ENCODE data around the gene GXYLT1.
"Not testable (repeated sequence)": the region's sequence is repeated elsewhere in the genome, so short reads cannot be mapped to it uniquely, and the experiment has no call there.

Gene GXYLT1

GRCh38 chr12:42144408-42145196, at the start of gene GXYLT1:
Gene GXYLT1, minus strand, starts transcription at chr12:42144874. Its CDS starts 228 bp downstream, at chr12:42144646.
- peak; percentile 71 for DNase-seq (ENCODE audit: low read depth)

GRCh38 chr12:42192686-42193085, 48.0 kb upstream of the GXYLT1 start:
- DNase-seq (ENCODE audit: low read depth): no peak

GRCh38 chr12:42192258-42192657, 47.6 kb upstream of the GXYLT1 start:
- no peak for DNase-seq (ENCODE audit: low read depth)

- DNase-seq (ENCODE audit: low read depth): no peak
These were observed 45.7 kb upstream of the GXYLT1 start for GRCh38 chr12:42190376-42190775.

- DNase-seq (ENCODE audit: low read depth): not testable (repeated sequence)
These were observed 43.6 kb upstream of the GXYLT1 start for GRCh38 chr12:42188275-42188674.

- no peak for DNase-seq (ENCODE audit: low read depth)
These were observed 43.1 kb upstream of the GXYLT1 start for GRCh38 chr12:42187799-42188198.

- DNase-seq (ENCODE audit: low read depth): no peak
These were observed 42.1 kb upstream of the GXYLT1 start for GRCh38 chr12:42186793-42187192.

GRCh38 chr12:42182394-42182793, 37.7 kb upstream of the GXYLT1 start:
- DNase-seq (ENCODE audit: low read depth): no peak

GRCh38 chr12:42180990-42181596, 36.4 kb upstream of the GXYLT1 start:
- no peak for DNase-seq (ENCODE audit: low read depth)

GRCh38 chr12:42178101-42178500, 33.4 kb upstream of the GXYLT1 start:
- DNase-seq (ENCODE audit: low read depth): no peak

GRCh38 chr12:42174978-42175377, 30.3 kb upstream of the GXYLT1 start:
- DNase-seq (ENCODE audit: low read depth): no peak

GRCh38 chr12:42173961-42174521, 29.4 kb upstream of the GXYLT1 start:
- no peak for DNase-seq (ENCODE audit: low read depth)

GRCh38 chr12:42172441-42173210, 28.0 kb upstream of the GXYLT1 start:
- DNase-seq (ENCODE audit: low read depth): no peak

- DNase-seq (ENCODE audit: low read depth): no peak
These were observed 23.0 kb upstream of the GXYLT1 start for GRCh38 chr12:42167711-42168110.

GRCh38 chr12:42166501-42166900, 21.8 kb upstream of the GXYLT1 start:
- no peak for DNase-seq (ENCODE audit: low read depth)

- DNase-seq (ENCODE audit: low read depth): no peak
These were observed 19.2 kb upstream of the GXYLT1 start for GRCh38 chr12:42163913-42164312.

- no peak for DNase-seq (ENCODE audit: low read depth)
These were observed 18.3 kb upstream of the GXYLT1 start for GRCh38 chr12:42162965-42163364.

- DNase-seq (ENCODE audit: low read depth): no peak
These were observed 17.5 kb upstream of the GXYLT1 start for GRCh38 chr12:42162193-42162592.

GRCh38 chr12:42161529-42161928, 16.9 kb upstream of the GXYLT1 start:
- DNase-seq (ENCODE audit: low read depth): no peak

- no peak for DNase-seq (ENCODE audit: low read depth)
These were observed 11.6 kb upstream of the GXYLT1 start for GRCh38 chr12:42156232-42156631.

- DNase-seq (ENCODE audit: low read depth): no peak
These were observed 1.0 kb upstream of the GXYLT1 start for GRCh38 chr12:42145552-42146215.

- no peak for DNase-seq (ENCODE audit: low read depth)
These were observed 499 bp upstream of the GXYLT1 start for GRCh38 chr12:42145197-42145549.

Data from activated T-helper 1 cell treated with Interleukin-2 at 50 U/mL for 16 hours (primary cell).